ENCODE results near the gene GRM3. TPM values are rescaled to one million over a fixed set of nuclear protein-coding genes. Genes with fewer than 3 reads are reported as not detected.

Gene GRM3
- total RNA-seq, 1 donor from 2014 or later, result 155 TPM

DNA sequence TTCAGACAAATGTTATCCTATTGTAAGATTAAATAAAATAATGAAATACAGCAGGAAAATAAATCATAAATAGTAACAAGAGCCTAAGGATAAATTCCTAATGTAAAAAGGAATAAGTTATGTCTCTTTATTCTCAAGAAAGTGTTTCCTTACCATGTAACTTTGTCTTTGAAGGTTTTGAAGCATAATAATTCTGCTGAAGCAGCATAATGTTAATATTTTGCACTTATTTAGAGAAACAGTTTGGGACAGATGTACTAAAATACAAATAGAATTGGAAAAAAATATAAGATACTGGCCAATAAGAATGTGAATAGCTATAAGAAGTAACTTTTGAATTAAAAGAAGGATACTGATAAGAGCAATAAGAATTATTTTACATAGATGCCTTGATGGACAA lies 45.7 kb downstream of the GRM3 start:
- FAIRE-seq (peak; percentile 53), DNase-seq (ENCODE audit: low spot score in 2 of 2) (no peak)

DNA sequence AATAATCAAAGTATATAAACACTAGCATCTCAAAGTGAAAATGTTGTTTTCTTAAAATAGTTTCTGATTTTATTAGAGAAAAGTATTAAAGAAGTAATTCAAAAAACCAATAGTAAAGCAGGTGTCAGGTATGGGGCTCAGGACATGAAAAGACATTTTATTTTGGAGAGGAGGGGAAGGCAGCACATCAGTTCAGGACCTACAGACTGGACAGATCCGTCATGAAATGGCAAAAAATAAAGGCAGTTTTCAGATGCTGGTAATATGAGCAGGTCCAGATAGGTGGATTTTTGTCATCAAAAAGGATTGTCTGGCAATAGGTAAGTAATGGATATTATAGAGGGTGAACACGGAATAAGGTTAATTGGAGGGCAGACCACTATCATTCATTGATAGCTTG lies 49.0 kb downstream of the GRM3 start:
- DNase-seq (ENCODE audit: low spot score in 2 of 2), result no peak
- no peak for FAIRE-seq

DNA sequence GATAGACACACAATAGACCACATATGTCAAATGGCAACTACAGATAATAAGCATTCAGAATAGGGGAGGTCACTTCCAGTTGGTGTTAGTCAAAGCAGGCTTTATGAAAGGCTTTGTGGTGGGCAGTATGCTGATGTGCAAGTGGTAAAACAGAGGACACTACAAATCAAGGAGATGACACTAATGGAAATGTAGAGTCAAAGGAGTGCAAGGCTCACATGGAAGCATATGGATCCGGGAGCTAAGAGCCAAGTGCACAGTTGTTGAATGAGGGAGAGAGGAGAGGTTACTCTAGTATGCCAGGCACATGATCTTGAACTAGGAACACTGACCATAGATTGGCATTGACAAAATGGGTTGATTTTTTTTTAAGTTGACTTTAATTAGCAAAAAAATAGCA lies 62.7 kb downstream of the GRM3 start:
- DNase-seq (ENCODE audit: low spot score in 2 of 2) (no peak), FAIRE-seq (no peak)

DNA sequence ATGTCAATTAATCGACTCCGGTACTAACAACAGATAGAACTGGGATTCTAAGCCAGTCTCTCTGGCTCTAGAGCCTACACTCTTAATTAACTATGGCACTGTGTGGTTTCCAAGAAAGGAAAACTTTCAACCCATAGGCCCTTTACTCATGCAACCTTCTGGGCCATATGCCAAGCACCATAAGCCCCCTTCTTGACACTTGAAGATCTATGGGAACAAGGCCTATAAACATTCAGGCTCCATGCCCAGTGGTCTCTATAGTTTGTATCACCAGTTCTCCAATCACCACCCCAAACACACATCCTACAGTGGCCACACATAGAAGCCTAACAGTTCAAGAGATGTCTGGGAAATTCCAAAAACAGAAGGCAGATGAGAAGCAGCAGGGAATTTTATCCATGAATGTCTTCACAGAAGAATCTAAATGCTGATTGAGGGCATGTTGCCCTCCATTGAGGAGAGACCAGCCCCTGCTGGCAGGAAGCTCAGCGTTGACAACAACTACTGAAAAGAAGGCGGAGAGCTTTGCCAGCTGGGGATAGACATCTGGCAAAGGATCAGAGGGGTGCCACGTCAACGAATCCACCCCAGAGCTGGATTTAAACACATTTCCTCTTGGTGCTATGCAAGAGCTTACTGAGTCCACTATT lies 64.4 kb downstream of the GRM3 start:
- FAIRE-seq (no peak), DNase-seq (ENCODE audit: low spot score in 2 of 2) (peak in 1 of 2 donors; percentile 1)

DNA sequence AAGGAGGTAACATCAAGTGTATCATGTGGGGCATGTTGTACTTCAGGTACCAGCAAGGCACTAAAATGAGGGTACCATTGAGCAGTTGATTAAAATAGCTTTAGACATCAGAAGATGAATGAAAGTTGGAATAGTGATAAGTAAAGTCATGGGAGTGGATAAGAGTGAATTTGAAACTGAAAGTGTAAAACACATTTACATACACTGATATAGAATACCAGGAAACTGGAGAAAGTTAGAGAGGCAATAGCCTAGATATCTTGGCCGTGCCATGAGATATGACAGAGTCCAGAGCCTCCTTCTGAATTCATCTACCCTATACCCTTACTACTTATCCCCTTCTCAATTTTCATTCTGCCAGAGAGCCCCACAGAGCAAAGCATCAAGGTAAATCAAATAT lies 76.6 kb downstream of the GRM3 start:
- FAIRE-seq (no peak), DNase-seq (ENCODE audit: low spot score in 2 of 2) (no peak)

DNA sequence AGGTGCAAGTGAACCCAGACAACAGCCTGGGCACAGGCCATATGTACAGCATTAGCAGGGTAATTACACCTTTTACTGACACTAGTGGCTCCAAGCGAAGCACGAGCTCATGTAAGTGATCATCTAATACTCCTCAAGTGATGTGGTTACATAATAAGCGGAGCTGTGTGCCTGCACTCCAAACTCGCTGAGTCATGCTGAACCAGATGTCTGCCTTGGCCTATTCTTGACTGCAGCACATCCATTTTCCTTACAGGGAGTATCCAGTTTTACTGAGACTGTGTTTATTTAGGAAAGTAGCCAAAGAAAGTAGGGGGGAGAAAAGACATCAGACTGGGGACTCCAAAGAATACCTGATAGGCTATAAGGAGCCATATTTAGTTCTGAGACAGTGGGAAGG lies 90.1 kb downstream of the GRM3 start:
- DNase-seq (ENCODE audit: low spot score in 2 of 2) (no peak), FAIRE-seq (no peak)

DNA sequence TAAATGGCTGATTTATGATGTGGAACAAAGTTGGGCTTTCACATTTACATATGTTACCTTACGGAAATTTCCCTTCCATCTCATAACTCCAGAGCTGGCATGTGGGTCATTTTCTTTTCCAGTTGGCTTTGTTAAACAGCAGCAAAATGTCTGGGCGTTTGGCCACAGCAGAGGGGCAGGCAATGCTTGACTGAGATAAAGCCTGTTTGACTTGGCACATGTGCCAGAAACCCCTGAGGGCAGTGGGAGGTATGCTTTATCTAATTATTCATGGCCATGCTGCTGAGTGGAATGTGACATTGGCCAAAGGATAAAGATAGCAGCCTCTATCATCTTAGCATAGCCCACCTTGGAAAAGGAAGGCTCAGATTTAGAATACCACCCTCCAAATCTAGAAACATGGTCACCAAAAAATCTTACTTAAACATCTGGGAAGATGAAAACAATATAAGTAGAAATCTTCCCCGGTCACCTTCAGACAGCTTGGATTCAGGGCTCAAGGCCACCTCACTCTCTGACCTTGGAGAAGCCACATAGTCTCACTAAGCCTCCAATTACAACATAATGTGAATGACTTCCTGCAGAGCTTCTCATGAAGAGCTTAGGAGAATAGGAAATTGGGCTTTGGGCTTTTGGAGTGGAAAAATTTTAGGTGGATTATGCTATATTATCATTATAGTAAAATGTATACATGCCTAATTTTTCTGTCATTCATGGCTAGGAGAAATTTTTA lies 101.5 kb downstream of the GRM3 start:
- FAIRE-seq, result no peak

DNA sequence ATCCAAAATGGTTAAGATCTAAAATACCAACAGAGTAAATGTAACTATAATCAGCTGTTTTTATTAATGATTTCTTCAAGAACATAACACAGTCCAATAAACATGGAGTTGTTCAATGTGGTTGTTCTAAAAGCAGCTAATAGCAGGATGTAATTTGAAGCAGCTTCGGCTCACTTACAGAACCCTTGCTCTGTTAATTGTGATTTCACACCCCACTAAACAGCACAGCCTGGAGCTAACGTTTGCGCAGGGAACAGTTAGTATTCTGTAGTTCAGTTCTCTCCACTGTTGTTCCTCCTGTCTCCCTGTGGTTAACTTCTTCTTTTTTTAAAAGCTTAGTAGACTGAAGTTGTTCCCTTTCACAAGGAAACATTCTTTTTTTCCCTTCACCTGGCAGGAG lies 104.0 kb downstream of the GRM3 start:
- peak in 1 of 2 donors; percentile 2 for DNase-seq (ENCODE audit: low spot score in 2 of 2)
- FAIRE-seq, result no peak

More for the DNA sequence above, 101.5 kb downstream of the GRM3 start:
- DNase-seq (ENCODE audit: low spot score in 2 of 2), result no peak

DNA sequence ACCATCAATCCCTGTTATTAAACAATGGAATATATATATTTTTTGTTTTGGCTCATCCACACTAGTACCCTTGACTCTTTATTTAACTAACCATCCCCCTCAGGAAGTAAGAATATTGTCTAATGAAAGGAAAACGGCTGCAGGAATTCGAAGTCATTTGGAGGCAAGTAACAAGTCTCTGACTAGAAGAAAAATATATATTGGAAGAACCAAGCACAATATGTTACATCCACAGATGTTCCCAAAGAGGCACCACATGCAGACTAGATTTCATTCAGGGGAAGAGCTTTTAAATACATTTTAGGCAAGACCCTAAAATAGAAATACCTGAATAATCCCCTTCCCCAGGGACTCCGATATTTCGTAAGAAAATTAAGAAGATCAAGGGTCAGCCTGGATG lies 104.5 kb downstream of the GRM3 start:
- FAIRE-seq, result no peak
- DNase-seq (ENCODE audit: low spot score in 2 of 2), result no peak

DNA sequence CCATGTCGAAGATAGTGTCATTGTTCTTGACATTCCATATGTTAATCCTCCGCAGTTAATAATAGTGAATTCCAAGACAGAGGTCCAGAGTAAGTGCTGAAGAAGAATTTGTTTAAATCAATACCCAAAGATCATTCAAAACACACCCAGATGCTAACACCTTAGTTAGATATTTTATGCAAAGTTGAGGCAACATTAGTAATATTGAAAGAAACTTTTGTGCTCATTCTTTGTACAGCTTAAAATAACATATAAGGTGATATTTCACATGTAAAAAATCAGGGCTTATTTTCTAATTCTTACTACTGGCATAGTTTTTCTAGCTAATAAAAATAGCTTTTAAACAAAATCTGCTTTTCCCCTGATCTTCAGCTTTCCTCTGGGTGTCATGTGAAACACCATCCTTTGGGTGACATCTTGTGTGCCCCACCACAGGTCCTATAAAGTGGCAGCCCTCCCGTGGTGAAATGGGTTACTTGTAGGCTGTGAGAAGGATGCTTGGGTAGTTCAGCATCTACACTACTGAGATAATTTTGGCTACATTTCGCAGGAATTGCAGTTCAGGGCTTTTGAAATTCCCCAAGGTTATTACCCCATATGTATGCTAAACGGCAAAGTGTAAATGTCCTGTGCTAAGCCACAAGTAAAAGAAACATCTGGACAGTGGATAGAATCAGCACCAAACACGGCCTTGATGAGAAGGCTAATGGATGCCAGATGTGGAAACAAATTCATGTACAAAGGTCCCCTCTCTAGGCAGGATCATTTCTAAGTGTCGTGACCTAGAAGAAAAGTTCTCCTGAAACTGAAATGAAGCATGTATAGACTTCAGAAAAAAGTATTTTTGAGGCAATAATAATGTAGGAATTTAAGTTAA lies 105.4 kb downstream of the GRM3 start:
- FAIRE-seq, result no peak
- no peak for DNase-seq (ENCODE audit: low spot score in 2 of 2)

DNA sequence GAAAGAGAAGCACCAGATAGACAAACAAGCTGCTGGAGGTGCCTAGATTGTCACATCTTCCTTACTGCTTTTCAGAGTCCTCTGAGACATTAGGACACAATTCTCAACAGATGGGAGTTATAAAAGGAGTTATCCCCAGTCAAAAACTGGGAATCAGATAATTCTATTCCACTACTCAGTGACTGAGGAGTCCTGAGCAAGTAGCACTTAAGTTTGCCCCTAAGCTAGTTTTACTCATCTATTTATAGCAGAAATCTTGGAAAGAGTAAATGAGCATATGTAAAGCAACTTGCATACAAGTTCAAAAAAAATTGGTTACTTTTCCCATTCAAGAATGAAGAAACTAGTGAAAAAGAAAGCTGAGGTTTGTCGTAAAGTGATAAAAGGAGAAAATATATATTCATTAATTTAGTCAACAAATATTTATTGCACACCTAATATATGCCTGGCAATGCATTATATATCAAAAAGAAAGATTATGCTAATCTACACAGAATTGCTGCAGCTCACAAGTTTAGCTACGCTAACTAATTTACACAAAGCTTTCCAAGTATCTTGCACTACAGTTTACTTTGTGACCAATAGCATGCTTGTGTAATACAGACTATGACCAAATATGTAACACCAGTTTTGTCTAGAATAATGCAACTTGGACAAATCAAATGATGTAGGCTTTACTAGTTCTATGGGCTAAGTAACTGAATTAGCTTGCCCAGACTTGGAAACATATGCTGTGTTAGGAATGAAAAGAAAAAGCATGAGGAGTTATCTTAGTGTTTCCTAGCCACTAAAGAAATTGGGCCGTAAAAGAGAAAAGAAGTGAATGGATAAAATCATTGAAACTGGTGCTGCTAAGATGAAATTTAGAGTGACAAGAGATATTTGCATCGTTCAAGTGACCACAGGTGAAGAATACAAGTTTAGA lies 106.3 kb downstream of the GRM3 start:
- no peak for DNase-seq (ENCODE audit: low spot score in 2 of 2)
- no peak for FAIRE-seq

DNA sequence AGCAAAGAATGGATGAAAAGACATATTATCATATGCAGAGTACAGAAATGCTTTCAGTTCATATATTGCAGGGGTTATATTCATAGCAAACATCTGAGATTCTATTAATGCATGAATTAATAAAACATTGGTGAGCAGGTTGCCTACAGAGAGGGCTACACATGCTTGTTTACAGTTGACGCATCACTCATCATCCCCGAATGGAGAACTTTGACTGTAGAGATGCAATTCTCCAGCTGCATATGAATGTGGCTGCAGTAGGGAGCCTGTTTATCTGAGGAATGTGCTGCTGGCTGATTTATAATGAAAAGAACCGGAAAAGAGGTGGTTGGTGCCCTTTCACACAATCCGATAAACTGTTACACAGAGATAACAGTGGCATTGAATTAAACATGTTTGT lies 116.5 kb downstream of the GRM3 start:
- FAIRE-seq (no peak), DNase-seq (ENCODE audit: low spot score in 2 of 2) (no peak)

DNA sequence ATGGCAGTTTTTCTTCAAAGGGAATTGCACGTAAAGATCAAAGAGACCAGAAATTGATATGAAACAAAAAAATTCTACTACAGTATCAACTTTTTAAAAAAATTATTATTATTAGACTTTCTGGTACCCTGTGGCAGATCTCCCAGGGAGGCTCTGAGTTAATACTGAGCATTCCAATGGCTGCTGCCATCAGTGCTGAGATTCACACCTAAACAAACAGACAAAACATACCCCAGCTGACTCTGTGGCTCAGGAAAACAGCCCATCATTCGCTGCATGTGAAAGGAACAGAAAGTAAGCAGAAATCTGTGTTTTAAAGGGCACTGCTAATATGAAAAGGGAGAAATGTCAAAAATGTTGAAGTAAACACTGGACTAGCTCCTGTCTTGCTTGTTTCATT lies 118.4 kb downstream of the GRM3 start:
- no peak for FAIRE-seq

DNA sequence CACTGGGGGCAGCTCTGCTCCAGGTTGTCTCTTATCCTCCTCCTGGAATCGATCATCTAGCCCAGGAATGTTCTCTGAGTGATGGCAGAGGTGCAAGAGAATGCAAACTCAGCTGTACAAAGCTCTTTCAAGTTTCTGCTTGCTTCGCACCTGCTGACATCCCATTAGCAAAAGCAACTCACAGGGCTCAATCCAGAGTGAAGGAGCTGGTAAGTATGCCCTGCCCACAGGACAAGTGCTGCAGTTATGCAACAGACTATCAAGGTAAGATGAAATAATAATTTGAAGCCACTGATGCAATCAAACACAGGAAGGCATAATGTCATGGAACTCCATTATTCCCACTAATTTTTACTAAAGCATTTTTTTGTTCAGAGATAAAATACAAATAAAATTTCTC lies 122.2 kb downstream of the GRM3 start:
- no peak for FAIRE-seq
- no peak for DNase-seq (ENCODE audit: low spot score in 2 of 2)

More for the DNA sequence above, 118.4 kb downstream of the GRM3 start:
- DNase-seq (ENCODE audit: low spot score in 2 of 2), result no peak

DNA sequence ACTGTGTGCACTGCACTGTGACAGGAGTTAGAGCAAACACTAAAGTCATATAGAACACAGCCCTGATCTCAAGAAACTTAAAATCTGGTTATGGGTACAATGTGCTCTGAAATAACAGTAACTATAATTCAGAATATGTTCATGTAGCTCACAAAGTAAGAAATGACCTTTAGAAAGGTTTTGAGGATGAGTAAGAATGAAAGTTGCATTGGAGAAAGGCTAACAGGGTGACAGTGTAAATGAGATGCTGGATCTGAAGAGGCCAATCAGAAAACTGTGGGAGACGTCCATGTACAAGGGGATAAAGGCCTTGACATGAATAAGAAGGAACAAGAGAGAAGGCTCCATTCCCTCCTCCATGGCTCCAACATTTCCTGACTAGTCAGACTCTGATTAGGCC lies 124.7 kb downstream of the GRM3 start:
- DNase-seq (ENCODE audit: low spot score in 2 of 2) (no peak), FAIRE-seq (no peak)

DNA sequence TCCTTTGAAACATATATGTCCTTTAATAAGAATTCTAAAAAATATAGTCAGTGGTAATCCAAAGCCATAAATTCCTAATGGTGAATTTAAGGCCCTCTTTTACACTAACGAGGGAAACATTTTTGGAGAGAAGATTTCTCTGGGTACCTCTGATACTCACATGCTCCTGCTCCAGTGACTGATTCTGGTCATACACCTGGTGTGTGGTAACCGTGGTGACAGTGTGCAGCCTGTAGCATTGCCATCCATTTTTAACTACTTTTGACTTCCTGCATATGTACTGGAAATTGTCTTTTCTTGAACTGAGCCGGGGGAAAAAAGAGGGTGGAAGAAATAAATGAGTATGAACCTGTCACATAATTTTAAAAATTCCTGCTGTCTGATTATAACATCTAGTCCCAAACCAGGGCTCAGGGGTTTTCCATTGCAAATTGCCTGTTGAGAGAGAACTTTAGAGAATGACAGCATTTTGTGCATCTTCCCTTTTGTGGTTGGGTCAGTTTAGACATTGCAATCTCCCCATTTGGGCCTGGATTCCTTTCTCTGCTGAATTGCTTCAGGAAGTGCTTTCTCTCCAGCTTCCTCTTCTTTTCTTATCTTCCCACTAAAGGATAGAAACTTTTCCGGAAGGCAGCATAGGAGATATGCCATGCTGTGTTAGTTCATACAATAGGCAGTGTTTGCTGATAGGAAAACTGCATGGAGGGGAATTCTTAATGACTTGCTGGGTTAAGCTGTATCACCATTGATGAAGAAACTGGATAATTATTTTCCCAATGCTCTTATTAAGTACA lies 125.5 kb downstream of the GRM3 start:
- DNase-seq (ENCODE audit: low spot score in 2 of 2) (no peak), FAIRE-seq (no peak)

DNA sequence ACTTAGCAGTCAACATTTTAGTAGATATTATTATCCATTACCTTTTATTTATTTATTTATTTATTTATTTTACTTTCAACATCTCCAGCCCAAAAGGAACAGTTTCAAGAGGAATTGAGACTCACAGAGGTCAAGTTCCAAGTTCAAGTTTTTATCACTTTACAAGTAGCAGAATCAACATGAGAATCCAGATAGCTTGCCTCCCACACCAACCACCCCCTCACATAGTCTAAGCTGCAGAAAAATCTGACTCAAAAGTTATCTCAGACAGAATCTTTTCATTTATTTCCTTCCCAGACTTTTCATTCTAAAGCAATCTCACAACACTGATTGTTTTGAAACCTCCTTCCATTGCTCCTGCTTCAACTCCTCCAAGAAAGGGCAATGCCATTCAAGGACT lies 129.6 kb downstream of the GRM3 start:
- FAIRE-seq (no peak), DNase-seq (ENCODE audit: low spot score in 2 of 2) (no peak)

DNA sequence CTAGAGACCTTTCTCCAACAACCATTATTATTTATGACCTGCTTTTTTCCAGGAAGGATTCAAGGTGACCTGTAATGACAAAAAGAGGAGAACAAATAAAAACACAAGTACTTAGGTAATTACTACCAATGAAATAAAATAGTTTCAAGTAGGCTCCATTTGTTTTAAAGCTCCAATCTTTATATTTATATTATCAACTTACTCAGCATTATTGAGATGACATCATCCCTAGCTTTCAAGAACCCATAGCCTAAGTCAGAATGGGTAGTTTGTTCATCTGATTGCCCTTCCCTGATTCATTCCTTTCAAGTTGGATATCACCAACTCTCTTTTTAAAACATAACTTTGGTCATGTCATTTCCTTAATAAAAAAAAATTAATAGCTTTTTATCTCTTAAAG lies 131.5 kb downstream of the GRM3 start:
- DNase-seq (ENCODE audit: low spot score in 2 of 2) (no peak), FAIRE-seq (no peak)

DNA sequence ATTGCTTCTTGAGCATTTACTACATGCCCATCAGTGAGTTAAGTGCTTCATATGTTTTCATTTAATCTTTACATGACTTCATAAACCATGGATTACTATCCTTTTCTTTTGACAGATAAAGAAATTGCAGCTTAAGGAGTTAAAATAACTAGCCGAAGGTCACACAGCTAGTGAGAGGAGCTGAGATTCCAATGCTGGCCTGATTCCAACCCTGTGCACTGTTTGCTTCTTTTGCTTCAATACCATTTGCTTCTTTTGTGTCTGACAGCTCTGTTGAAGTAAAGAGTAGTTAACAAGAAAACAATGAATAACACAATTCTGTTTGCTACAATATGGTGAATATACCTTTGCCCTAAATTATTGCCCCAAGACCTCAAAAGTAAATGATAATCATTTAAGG lies 132.4 kb downstream of the GRM3 start:
- FAIRE-seq (no peak), DNase-seq (ENCODE audit: low spot score in 2 of 2) (no peak)

DNA sequence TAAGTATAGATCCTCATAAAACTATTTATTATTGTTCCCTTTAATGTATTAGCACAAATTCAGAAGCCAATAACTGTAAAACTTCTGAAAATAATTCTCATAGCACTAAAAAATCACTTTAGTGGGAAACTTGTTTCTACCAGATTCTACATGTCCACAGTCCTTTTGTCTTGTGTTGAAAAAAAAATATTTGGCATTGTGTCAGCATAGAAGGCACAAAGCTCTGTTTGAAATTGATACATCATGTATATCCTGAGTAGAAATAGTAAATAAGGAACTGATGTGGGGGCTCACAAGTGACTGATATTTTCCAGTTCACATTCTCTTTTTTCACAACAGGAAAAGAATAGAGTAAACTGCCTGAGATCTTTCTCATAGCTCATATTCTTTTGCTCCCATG lies 134.6 kb downstream of the GRM3 start:
- FAIRE-seq (no peak), DNase-seq (ENCODE audit: low spot score in 2 of 2) (no peak)
